GM19455 (cell line): Measurements from ENCODE around the gene TMEM30B.
"Not testable (repeated sequence)": the region's sequence is repeated elsewhere in the genome, so short reads cannot be mapped to it uniquely, and the experiment has no call there.

ENCODE experiments used
- ATAC-seq: cut with Tn5 transposase; IDR thresholded peaks from one replicate; pipeline ENCODE4 v1.9.1; 2021; ENCODE audit not compliant: unreplicated experiment

TMEM30B gene, protein sequence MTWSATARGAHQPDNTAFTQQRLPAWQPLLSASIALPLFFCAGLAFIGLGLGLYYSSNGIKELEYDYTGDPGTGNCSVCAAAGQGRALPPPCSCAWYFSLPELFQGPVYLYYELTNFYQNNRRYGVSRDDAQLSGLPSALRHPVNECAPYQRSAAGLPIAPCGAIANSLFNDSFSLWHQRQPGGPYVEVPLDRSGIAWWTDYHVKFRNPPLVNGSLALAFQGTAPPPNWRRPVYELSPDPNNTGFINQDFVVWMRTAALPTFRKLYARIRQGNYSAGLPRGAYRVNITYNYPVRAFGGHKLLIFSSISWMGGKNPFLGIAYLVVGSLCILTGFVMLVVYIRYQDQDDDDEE

GRCh38 chr14:61281186-61281947, at the start of gene TMEM30B:
Gene TMEM30B (minus strand): TSS chr14:61281338. CDS start chr14:61281147, 191 bp downstream.
- no peak for ATAC-seq

- peak; percentile 65 for ATAC-seq
These were observed 49.4 kb upstream of the TMEM30B start for GRCh38 chr14:61330511-61330910.

- ATAC-seq = no peak
These were observed 48.4 kb upstream of the TMEM30B start for GRCh38 chr14:61329478-61330051.

DNA sequence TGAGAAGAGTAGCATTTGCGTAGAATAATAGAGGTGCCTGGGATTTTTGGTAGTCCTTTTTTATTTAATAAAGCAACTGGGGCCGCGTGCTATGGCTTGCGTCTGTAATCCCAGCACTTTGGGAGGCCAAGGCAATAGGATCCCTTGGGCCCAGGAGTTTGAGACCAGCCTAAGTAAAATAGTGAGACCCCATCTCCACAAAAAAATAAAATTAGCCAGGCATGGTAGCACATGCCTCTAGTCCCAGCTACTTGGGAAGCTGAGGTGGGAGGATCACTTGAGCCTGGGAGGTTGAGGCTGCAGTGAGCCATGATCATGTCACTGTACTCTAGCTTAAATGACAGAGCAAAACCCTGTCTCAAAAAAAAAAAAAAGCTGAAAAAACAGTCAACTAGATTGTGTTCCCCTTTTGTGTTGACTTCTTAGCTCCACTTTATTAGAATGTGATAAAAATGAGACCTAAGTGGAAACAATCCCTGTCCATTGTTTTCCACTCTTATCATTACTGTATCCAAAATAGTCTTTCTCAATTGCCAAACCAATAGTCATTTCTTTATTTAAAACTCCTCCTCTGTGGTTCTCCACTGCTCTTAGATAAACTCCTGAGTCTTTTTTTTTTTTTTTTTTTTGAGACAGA, 47.6 kb upstream of the TMEM30B start:
- no peak for ATAC-seq

GRCh38 chr14:61326847-61327246, 45.7 kb upstream of the TMEM30B start:
- ATAC-seq = no peak

GRCh38 chr14:61326146-61326545, 45.0 kb upstream of the TMEM30B start:
- ATAC-seq = no peak

GRCh38 chr14:61325166-61325565, 44.0 kb upstream of the TMEM30B start:
- no peak for ATAC-seq

- no peak for ATAC-seq
These were observed 42.8 kb upstream of the TMEM30B start for GRCh38 chr14:61323970-61324369.

DNA sequence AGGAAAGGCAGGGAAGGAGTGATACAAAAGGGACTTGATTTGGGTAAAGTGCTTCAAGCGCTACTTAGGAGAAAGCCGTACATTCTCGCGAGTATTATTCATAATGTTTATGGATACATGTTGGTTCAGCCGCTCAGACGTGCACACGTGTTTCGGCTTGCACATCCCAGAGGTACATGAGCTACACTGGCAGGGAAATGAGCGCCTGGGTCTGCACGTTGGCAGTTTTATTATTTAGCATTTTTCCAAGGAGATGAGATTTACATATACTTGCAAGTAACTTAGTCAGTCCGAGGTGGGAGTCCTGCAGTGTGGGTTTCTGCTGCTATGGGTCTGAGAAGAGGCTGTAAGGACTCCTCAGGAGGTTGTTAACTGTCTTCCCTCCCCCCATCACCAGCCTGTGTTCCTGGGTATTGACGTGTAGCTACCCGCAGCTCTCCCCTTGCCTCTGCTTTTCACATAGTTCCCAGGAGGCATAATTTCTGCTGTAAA, 41.7 kb upstream of the TMEM30B start:
- ATAC-seq = peak; percentile 24

GRCh38 chr14:61322011-61322798, 41.1 kb upstream of the TMEM30B start:
- peak; percentile 42 for ATAC-seq

DNA sequence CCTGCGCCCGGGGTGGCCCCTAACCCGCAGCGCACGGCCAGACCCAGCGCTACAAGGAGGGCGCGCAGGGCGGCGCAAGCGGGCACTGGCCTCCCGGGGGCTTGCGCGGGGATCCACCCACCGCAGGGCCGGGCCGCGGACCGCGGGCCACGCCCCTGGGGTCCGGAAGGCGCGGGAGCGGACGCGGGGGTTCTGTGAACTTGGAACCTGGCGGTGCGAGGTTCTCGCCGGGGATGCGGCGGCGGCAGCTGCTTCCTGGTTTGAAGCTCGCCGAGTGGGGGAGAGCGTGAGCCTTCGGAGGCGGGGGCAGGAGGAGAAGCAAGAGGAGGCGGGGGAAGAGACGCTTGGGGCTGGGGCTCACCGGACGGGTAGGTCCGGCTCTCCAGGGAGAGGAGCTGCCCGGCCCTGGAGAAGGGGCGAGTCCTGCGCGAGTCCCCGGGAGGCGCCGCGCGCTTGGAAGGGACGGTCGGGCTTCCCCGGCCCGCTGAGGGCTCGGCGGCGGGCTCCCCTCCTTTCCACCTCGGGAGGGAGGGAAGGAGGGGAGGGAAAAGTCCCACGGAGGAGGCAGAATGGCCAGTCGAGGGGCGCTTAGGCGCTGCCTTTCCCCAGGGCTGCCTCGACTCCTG, 40.4 kb upstream of the TMEM30B start, which contains the start of gene PRKCH:
TSS of gene PRKCH (plus strand) at position 195 of the 626 bp plus-strand sequence. CDS start 523 bp downstream, outside the sequence.
- peak; percentile 67 for ATAC-seq

- ATAC-seq = no peak
These were observed 39.8 kb upstream of the TMEM30B start for GRCh38 chr14:61320806-61321384.

- ATAC-seq = not testable (repeated sequence)
These were observed 39.0 kb upstream of the TMEM30B start for GRCh38 chr14:61320170-61320569.

DNA sequence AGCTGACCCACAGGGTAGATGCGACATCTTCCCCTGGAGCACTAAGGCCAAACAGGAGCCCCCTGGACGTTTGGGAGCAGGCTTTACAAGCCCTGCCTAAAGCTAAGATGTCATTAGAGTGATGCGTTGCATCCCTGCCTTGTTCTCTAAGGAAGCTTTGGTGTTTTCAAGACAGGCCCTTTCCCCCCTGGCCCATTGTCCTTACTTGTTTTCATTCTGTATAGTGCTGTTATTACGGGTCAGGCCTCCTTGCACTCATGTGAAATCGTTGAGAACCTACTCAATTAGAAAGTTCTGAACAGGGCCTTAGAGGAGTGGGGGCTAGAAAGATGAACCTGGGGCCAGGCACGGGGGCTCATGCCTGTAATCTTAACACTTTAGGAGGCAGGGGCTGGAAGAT, 38.6 kb upstream of the TMEM30B start:
- no peak for ATAC-seq

- ATAC-seq = no peak
These were observed 37.9 kb upstream of the TMEM30B start for GRCh38 chr14:61319086-61319485.

DNA sequence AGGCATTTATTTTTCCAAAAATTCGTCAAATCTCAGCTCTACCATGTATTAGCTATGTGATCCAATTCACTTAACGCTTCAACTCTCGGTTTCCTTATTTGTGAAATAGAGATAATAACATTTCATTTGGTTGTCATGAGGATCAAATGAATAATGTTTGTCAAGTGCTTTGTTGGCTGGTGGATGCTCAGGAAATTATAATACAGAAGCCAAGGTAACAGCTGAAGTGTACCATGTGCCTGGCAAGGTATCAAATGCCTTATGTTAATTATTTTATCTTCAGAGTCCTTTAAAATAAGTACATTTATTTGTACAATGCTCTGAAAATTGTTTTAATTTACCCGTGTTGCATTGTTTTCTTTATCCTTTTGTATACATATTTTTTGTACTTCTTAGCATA, 34.2 kb upstream of the TMEM30B start:
- ATAC-seq = no peak

- ATAC-seq = not testable (repeated sequence)
These were observed 27.6 kb upstream of the TMEM30B start for GRCh38 chr14:61308701-61309100.

DNA sequence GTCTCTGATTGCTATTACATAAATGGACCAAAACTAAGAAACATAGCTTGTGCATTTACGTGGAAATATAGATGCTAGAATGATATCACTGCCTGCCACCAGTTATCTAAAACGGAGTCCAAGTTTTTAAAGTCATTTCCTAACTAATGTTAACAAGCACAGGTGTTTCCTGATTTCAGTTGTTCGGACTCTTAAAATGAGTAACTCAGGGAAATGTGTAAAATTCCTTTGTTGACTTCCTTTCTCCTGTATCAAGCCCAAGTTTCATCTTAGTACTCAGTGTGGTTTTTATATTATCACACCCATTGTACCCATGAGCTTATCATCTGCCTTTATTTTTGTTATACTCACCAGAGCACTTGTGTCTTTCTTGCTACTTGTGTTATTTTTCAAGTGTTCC, 27.1 kb upstream of the TMEM30B start:
- ATAC-seq = no peak

DNA sequence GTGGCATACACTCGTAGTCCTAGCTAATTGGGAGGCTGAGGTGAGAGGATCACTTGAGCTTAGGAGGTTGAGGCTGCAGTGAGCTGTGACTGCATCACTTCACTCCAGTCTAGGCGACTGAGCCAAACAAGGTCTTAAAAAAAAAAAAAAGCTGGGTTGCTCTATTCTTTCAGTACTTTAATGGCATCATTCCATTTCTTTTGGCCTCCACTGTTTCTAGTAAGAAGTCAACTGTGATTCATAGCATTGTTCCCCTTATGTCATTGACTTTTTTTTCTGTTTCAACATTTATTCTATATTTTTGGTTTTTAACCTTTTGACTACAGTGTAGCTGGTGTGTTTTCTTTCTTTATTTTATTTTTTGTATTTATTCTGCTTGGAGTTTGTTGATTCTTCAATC, 23.6 kb upstream of the TMEM30B start:
- ATAC-seq = no peak

- no peak for ATAC-seq
These were observed 19.6 kb upstream of the TMEM30B start for GRCh38 chr14:61300754-61301153.
